ENCODE data around the gene PHF1. TPM values are rescaled to one million over a fixed set of nuclear protein-coding genes. Genes with fewer than 3 reads are reported as not detected.

The PHF1 gene
- total and polyA plus RNA-seq, 2 of the 13 experiments (the other 11 are each of a cell fraction or from before 2014, with no cell fraction given): 25.4 to 61.9 TPM

- no peak; the same call in 1 of the 2 replicates for TF ChIP-seq HNF1A (IDR thresholded peaks at IDR 0.05; ENCODE audit: low read depth)
- peak; percentile 89 for TF ChIP-seq HNF1A (CRISPR knock-in tag; IDR thresholded peaks at IDR 0.05; ENCODE audit: borderline replicate concordance)
- peak; percentile 78 for TF ChIP-seq MIXL1 (CRISPR knock-in tag; IDR thresholded peaks at IDR 0.05)
- TF ChIP-seq MTF1 (CRISPR knock-in tag; IDR thresholded peaks at IDR 0.05): peak; percentile 86
- peak; percentile 94; the same call in 1 of the 2 replicates for TF ChIP-seq ZNF672 (CRISPR knock-in tag; IDR thresholded peaks at IDR 0.05)
- TF ChIP-seq ZNF180 (CRISPR knock-in tag; IDR thresholded peaks at IDR 0.05; ENCODE audit: borderline replicate concordance, low read depth): no peak
- no peak for TF ChIP-seq ZBTB1 (CRISPR knock-in tag; IDR thresholded peaks at IDR 0.05; ENCODE audit: borderline replicate concordance)
- TF ChIP-seq SCMH1 (CRISPR knock-in tag; IDR thresholded peaks at IDR 0.05; ENCODE audit: borderline replicate concordance): no peak
- no peak; the same call in 1 of the 2 replicates for TF ChIP-seq TRAFD1 (CRISPR knock-in tag; IDR thresholded peaks at IDR 0.05; ENCODE audit: borderline replicate concordance)
- TF ChIP-seq ZBTB39 (CRISPR knock-in tag; IDR thresholded peaks at IDR 0.05): peak; percentile 44; the same call in 1 of the 2 replicates
- TF ChIP-seq KLF9 (CRISPR knock-in tag; IDR thresholded peaks at IDR 0.05; ENCODE audit: low read depth): no peak; the same call in 1 of the 2 replicates
- no peak for TF ChIP-seq ZNF781 (CRISPR knock-in tag; IDR thresholded peaks at IDR 0.05; ENCODE audit: borderline replicate concordance, not compliant biosample characterization)
- 0 out of 2 replicates have a peak, but pooled peaks have one; percentile 47 for TF ChIP-seq ZSCAN29 (CRISPR knock-in tag; conservative IDR thresholded peaks at IDR 0.05)
- TF ChIP-seq ZNF326 (CRISPR knock-in tag; IDR thresholded peaks at IDR 0.05; ENCODE audit: borderline replicate concordance): peak; percentile 84
- peak; percentile 97 for TF ChIP-seq BCL3 (CRISPR knock-in tag; IDR thresholded peaks at IDR 0.05)
- TF ChIP-seq ZNF576 (CRISPR knock-in tag; IDR thresholded peaks at IDR 0.05): no peak; the same call in 1 of the 2 replicates
- TF ChIP-seq MAFG (CRISPR knock-in tag; IDR thresholded peaks at IDR 0.05): no peak
- TF ChIP-seq ZC3H13 (CRISPR knock-in tag; IDR thresholded peaks at IDR 0.05): peak; percentile 100
Observed at GRCh38 chr6:33410050-33410710, 634 bp upstream of the PHF1 start (continued).
